KMS-11 (cell line): ENCODE results near the gene ZNF253.
"Not testable (repeated sequence)": the region's sequence is repeated elsewhere in the genome, so short reads cannot be mapped to it uniquely, and the experiment has no call there.

Source experiments
- H2AFZ ChIP-seq: fragments of 200-600 bp; sonication (generic); 2 replicates; pipeline ENCODE4 v1.6.1; 2016; ENCODE audit warnings: antibody characterized with exemption, mixed run types, low read depth
- H3K27ac ChIP-seq: fragments of 200-600 bp; sonication (generic); 2 replicates; pipeline ENCODE4 v1.6.1; 2016; ENCODE audit warnings: mild to moderate bottlenecking, mixed run types
- H3K27me3 ChIP-seq: fragments of 200-600 bp; sonication (generic); 2 replicates; pipeline ENCODE4 v1.6.1; 2017; ENCODE audit warnings: mild to moderate bottlenecking, low read depth, mixed run types, moderate library complexity; ENCODE audit not compliant: insufficient read depth
- H3K36me3 ChIP-seq: fragments of 200-600 bp; sonication (generic); 2 replicates; pipeline ENCODE4 v1.6.1; 2017; ENCODE audit warnings: mild to moderate bottlenecking, mixed run types; ENCODE audit not compliant: insufficient read depth
- H3K4me1 ChIP-seq: fragments of 200-600 bp; sonication (generic); 2 replicates; pipeline ENCODE4 v1.6.1; 2016; ENCODE audit warnings: mild to moderate bottlenecking, low read depth, mixed run types; ENCODE audit not compliant: poor library complexity, severe bottlenecking
- H3K4me2 ChIP-seq: fragments of 200-600 bp; sonication (generic); 2 replicates; pipeline ENCODE4 v1.7.0; 2016; ENCODE audit warnings: mild to moderate bottlenecking, mixed run types
- H3K4me3 ChIP-seq: fragments of 200-600 bp; sonication (generic); IDR thresholded peaks from 2 replicates; pipeline ENCODE4 v1.6.1; 2017; ENCODE audit warnings: low read depth, low read length, mixed read lengths; ENCODE audit not compliant: insufficient read depth
- H3K79me2 ChIP-seq: fragments of 200-600 bp; sonication (generic); 2 replicates; pipeline ENCODE4 v1.6.1; 2016; ENCODE audit warnings: low read depth, mixed run types; ENCODE audit not compliant: insufficient read depth
- H3K9ac ChIP-seq: fragments of 200-600 bp; sonication (generic); 2 replicates; pipeline ENCODE4 v1.6.1; 2016; ENCODE audit warnings: mild to moderate bottlenecking, mixed run types
- H4K20me1 ChIP-seq: fragments of 200-600 bp; sonication (generic); 2 replicates; pipeline ENCODE4 v1.6.1; 2016; ENCODE audit warnings: mild to moderate bottlenecking, mixed run types; ENCODE audit not compliant: insufficient read depth
- CTCF ChIP-seq: fragments of 200-600 bp; sonication (generic); conservative IDR thresholded peaks from 2 replicates; pipeline ENCODE4 v1.6.1; 2017; ENCODE audit warnings: low read depth, mild to moderate bottlenecking, antibody characterized with exemption, low read length, moderate library complexity, mixed read lengths

ZNF253 gene

GRCh38 chr19:19909654-19910053 is 44.0 kb downstream of the ZNF253 start:
- Histone ChIP-seq H3K79me2 (no peaks in the 10 kb centered on the region), H3K27me3 (no peaks in the 10 kb centered on the region)

GRCh38 chr19:19911150-19911549 is 45.5 kb downstream of the ZNF253 start:
- no peak for TF ChIP-seq CTCF
- H3K79me2 ChIP-seq: no peaks in the 10 kb centered on the region
- H3K4me3 ChIP-seq: no peak overlapping the region
- no peaks in the 10 kb centered on the region for H3K27me3 ChIP-seq
- no peak overlapping the region for H3K9ac ChIP-seq
- H3K27ac ChIP-seq: no peak overlapping the region
- no peak overlapping the region for H3K4me2 ChIP-seq
- no peaks in the 10 kb centered on the region for H3K36me3 ChIP-seq
- H3K4me1 ChIP-seq: no peaks in the 10 kb centered on the region
- H4K20me1 ChIP-seq: no peaks in the 10 kb centered on the region
- no peak overlapping the region for H2AFZ ChIP-seq

More at GRCh38 chr19:19909654-19910053, 44.0 kb downstream of the ZNF253 start:
- Histone ChIP-seq H3K27ac (no peak overlapping the region), H3K9ac (no peak overlapping the region), H4K20me1 (no peaks in the 10 kb centered on the region), H3K4me2 (no peak overlapping the region), H3K36me3 (no peaks in the 10 kb centered on the region), H3K4me1 (no peaks in the 10 kb centered on the region), H2AFZ (no peak overlapping the region), H3K4me3 (no peak overlapping the region)
- no peak for TF ChIP-seq CTCF

GRCh38 chr19:19914596-19914995 is 48.9 kb downstream of the ZNF253 start:
- no peaks in the 10 kb centered on the region for H3K79me2 ChIP-seq
- no peaks in the 10 kb centered on the region for H3K36me3 ChIP-seq
- H3K4me3 ChIP-seq: no peak overlapping the region

GRCh38 chr19:19930417-19930816 is 64.7 kb downstream of the ZNF253 start:
- H3K4me2 ChIP-seq, H4K20me1 ChIP-seq, H3K4me1 ChIP-seq, H3K4me3 ChIP-seq, H3K27me3 ChIP-seq, H3K9ac ChIP-seq, H3K79me2 ChIP-seq, H3K27ac ChIP-seq, H3K36me3 ChIP-seq, H2AFZ ChIP-seq: not testable (repeated sequence)
- 0 out of 2 replicates have a peak, but pooled peaks have one; percentile 37 for TF ChIP-seq CTCF

More at GRCh38 chr19:19914596-19914995, 48.9 kb downstream of the ZNF253 start:
- H3K9ac ChIP-seq: no peak overlapping the region
- TF ChIP-seq CTCF: no peak
- H3K4me2 ChIP-seq: no peak overlapping the region
- no peaks in the 10 kb centered on the region for H4K20me1 ChIP-seq
- no peaks in the 10 kb centered on the region for H3K27me3 ChIP-seq
- H2AFZ ChIP-seq: no peak overlapping the region
- H3K4me1 ChIP-seq: no peaks in the 10 kb centered on the region
- no peak overlapping the region for H3K27ac ChIP-seq

- H2AFZ ChIP-seq, H3K9ac ChIP-seq, H3K79me2 ChIP-seq, H3K36me3 ChIP-seq, H3K4me1 ChIP-seq, H3K27ac ChIP-seq, H4K20me1 ChIP-seq, H3K27me3 ChIP-seq, H3K4me3 ChIP-seq, H3K4me2 ChIP-seq: not testable (repeated sequence)
Observed at GRCh38 chr19:19933432-19934314, 68.0 kb downstream of the ZNF253 start.
